Measurements from ENCODE around the gene SHLD2. TPM values are rescaled to one million over a fixed set of nuclear protein-coding genes. Genes with fewer than 3 reads are reported as not detected.

SHLD2 gene
- total RNA-seq, 1 experiment from 2014 or later, result 28.9 TPM

- H3K4me3 ChIP-seq (replicated peaks in 1 of 2; ENCODE audit: low read depth in 1 of 2, low read length in 2 of 2), result no peak overlapping the region
- H3K9me2 ChIP-seq (ENCODE audit: insufficient read depth), result no peaks in the 10 kb centered on the region
- H3K4me1 ChIP-seq (ENCODE audit: control insufficient read depth in 1 of 2, insufficient read depth in 2 of 2, low read length in 2 of 2), result no peaks in the 10 kb centered on the region
- POLR2A ChIA-PET, result no interaction called here
- H3K27me3 ChIP-seq (ENCODE audit: insufficient read depth, low read length), result no peaks in the 10 kb centered on the region
- H3K4me2 ChIP-seq (ENCODE audit: low read length), result no peak overlapping the region
- no peak for DNase-seq (ENCODE audit: low read depth, low spot score)
- ATAC-seq, result no peak; the same call in 1 of the 2 replicates
- intact Hi-C loops (cut with micrococcal nuclease), result no loop called here
- no peaks in the 10 kb centered on the region for H4K20me1 ChIP-seq (ENCODE audit: insufficient read depth)
- H3K27ac ChIP-seq (ENCODE audit: low read depth, low read length), result no peak overlapping the region
- TF ChIP-seq CEBPB (IDR thresholded peaks at IDR 0.05; ENCODE audit: low read depth) (no peak), FOSL1 (IDR thresholded peaks at IDR 0.05; ENCODE audit: low read depth) (no peak), CTCF (IDR thresholded peaks at IDR 0.05 in 2 of 3, conservative IDR thresholded peaks at IDR 0.05 in 1 of 3; ENCODE audit: borderline replicate concordance in 1 of 3, insufficient read depth in 1 of 3, low read depth in 2 of 3, low read length in 2 of 3) (peak in 1 of 3 experiments; percentile 18; a peak in 1 of 6 replicates)
- H3K36me3 ChIP-seq (ENCODE audit: control insufficient read depth in 1 of 2, insufficient read depth in 2 of 2, low read length in 2 of 2), result peaks cover 35 to 44% of the 10 kb centered on the region in 2 experiments
- RAD21 ChIA-PET (ENCODE audit: low non-redundant PET in 1 of 2, low total read pairs in 2 of 2, uncharacterized antibody in 2 of 2, unreplicated experiment in 2 of 2), result no interaction called here
- H3K9me3 ChIP-seq (ENCODE audit: control insufficient read depth in 1 of 2, insufficient read depth in 1 of 2, low read depth in 1 of 2, low read length in 2 of 2), result no peaks in the 10 kb centered on the region
- BruUV-seq (replicated peaks), result no TSS peak
- CTCF ChIA-PET, result no interaction called here
- H2AFZ ChIP-seq (ENCODE audit: low read depth, low read length, poor library complexity, severe bottlenecking), result no peak overlapping the region
- H3K79me2 ChIP-seq (ENCODE audit: insufficient read depth, low read length), result no peaks in the 10 kb centered on the region
- no peak overlapping the region for H3K9ac ChIP-seq (ENCODE audit: low read length)
Measured at GRCh38 chr10:87054373-87055295, 40.4 kb upstream of the SHLD2 start.

- CTCF ChIA-PET, result no interaction called here
- no peak for TF ChIP-seq POLR2A (IDR thresholded peaks at IDR 0.05; ENCODE audit: borderline replicate concordance, extremely low read depth, insufficient read depth, insufficient read length)
- TF ChIP-seq ZNF274 (IDR thresholded peaks at IDR 0.05; ENCODE audit: low read depth, low read length), result no peak
- no peak for TF ChIP-seq ATF3 (IDR thresholded peaks at IDR 0.05)
- no peak for TF ChIP-seq CEBPB (IDR thresholded peaks at IDR 0.05; ENCODE audit: low read depth)
- no peak for TF ChIP-seq CTCF (IDR thresholded peaks at IDR 0.05 in 2 of 3, conservative IDR thresholded peaks at IDR 0.05 in 1 of 3; ENCODE audit: borderline replicate concordance in 1 of 3, insufficient read depth in 1 of 3, low read depth in 2 of 3, low read length in 2 of 3)
- no peak for TF ChIP-seq SP1 (IDR thresholded peaks at IDR 0.05; ENCODE audit: low read depth)
- TF ChIP-seq ELF1 (IDR thresholded peaks at IDR 0.05; ENCODE audit: borderline replicate concordance, low read depth), result no peak
- TF ChIP-seq SIN3A (IDR thresholded peaks at IDR 0.05; ENCODE audit: low read depth), result no peak
- TF ChIP-seq FOSL1 (IDR thresholded peaks at IDR 0.05; ENCODE audit: low read depth), result no peak
- TF ChIP-seq MAX (IDR thresholded peaks at IDR 0.05), result no peak
- no peak for TF ChIP-seq TCF7L2 (IDR thresholded peaks at IDR 0.05; ENCODE audit: borderline replicate concordance, extremely low read depth, insufficient read depth, insufficient read length)
- TF ChIP-seq EZH2phosphoT487 (IDR thresholded peaks at IDR 0.05; ENCODE audit: borderline replicate concordance), result no peak
- no peak for TF ChIP-seq CBX3 (IDR thresholded peaks at IDR 0.05; ENCODE audit: low read depth)
- TF ChIP-seq SRF (IDR thresholded peaks at IDR 0.05; ENCODE audit: low read depth), result no peak
- TF ChIP-seq JUND (IDR thresholded peaks at IDR 0.05), result no peak
- TF ChIP-seq ZFX (IDR thresholded peaks at IDR 0.05), result no peak
Measured at GRCh38 chr10:87058171-87058570, 36.8 kb upstream of the SHLD2 start.

More at GRCh38 chr10:87058171-87058570, 36.8 kb upstream of the SHLD2 start:
- Histone ChIP-seq H3K4me2 (ENCODE audit: low read length) (no peak overlapping the region), H3K4me1 (ENCODE audit: control insufficient read depth in 1 of 2, insufficient read depth in 2 of 2, low read length in 2 of 2) (no peaks in the 10 kb centered on the region), H3K9me3 (ENCODE audit: control insufficient read depth in 1 of 2, insufficient read depth in 1 of 2, low read depth in 1 of 2, low read length in 2 of 2) (no peaks in the 10 kb centered on the region), H3K9ac (ENCODE audit: low read length) (no peak overlapping the region), H3K9me2 (ENCODE audit: insufficient read depth) (no peaks in the 10 kb centered on the region), H3K27me3 (ENCODE audit: insufficient read depth, low read length) (no peaks in the 10 kb centered on the region), H3K27ac (ENCODE audit: low read depth, low read length) (no peak overlapping the region), H3K4me3 (replicated peaks in 1 of 2; ENCODE audit: low read depth in 1 of 2, low read length in 2 of 2) (no peak overlapping the region), H4K20me1 (ENCODE audit: insufficient read depth) (no peaks in the 10 kb centered on the region), H3K36me3 (ENCODE audit: control insufficient read depth in 1 of 2, insufficient read depth in 2 of 2, low read length in 2 of 2) (peaks cover 43 to 46% of the 10 kb centered on the region in 2 experiments), H2AFZ (ENCODE audit: low read depth, low read length, poor library complexity, severe bottlenecking) (no peak overlapping the region), H3K79me2 (ENCODE audit: insufficient read depth, low read length) (no peaks in the 10 kb centered on the region)
- intact Hi-C loops (cut with micrococcal nuclease), result no loop called here
- ChIA-PET RAD21 (ENCODE audit: low non-redundant PET in 1 of 2, low total read pairs in 2 of 2, uncharacterized antibody in 2 of 2, unreplicated experiment in 2 of 2) (no interaction called here), POLR2A (no interaction called here)
- no TSS peak for BruUV-seq (replicated peaks)
- ATAC-seq (no peak), DNase-seq (ENCODE audit: low read depth, low spot score) (no peak)

Data from HCT116 (cell line).